Measurements from ENCODE around the gene CYP27B1.
"Not testable (repeated sequence)": the region's sequence is repeated elsewhere in the genome, so short reads cannot be mapped to it uniquely, and the experiment has no call there.

The CYP27B1 gene

GRCh38 chr12:57783466-57783801, 16.6 kb upstream of the CYP27B1 start:
- no peak for DNase-seq

- peak; percentile 98 for DNase-seq
These were observed 16.0 kb upstream of the CYP27B1 start, which contains the start of gene TSFM for GRCh38 chr12:57782608-57783465. TSFM (plus strand) TSS chr12:57782787; CDS start chr12:57782802, 15 bp downstream.

GRCh38 chr12:57782243-57782607, 15.3 kb upstream of the CYP27B1 start:
- no peak for DNase-seq

GRCh38 chr12:57781801-57782200, 14.9 kb upstream of the CYP27B1 start:
- DNase-seq = no peak

- DNase-seq = no peak
These were observed 14.4 kb upstream of the CYP27B1 start for GRCh38 chr12:57781244-57781643.

- DNase-seq = no peak
These were observed 13.5 kb upstream of the CYP27B1 start for GRCh38 chr12:57780284-57780897.

- no peak for DNase-seq
These were observed 12.9 kb upstream of the CYP27B1 start for GRCh38 chr12:57779736-57780135.

- no peak for DNase-seq
These were observed 11.0 kb upstream of the CYP27B1 start for GRCh38 chr12:57777911-57778310.

GRCh38 chr12:57777367-57777766, 10.5 kb upstream of the CYP27B1 start:
- DNase-seq = no peak

- no peak for DNase-seq
These were observed 9.3 kb upstream of the CYP27B1 start for GRCh38 chr12:57776247-57776587.

- no peak for DNase-seq
These were observed 8.8 kb upstream of the CYP27B1 start for GRCh38 chr12:57775563-57776246.

GRCh38 chr12:57775044-57775443, 8.2 kb upstream of the CYP27B1 start:
- DNase-seq = no peak

- not testable (repeated sequence) for DNase-seq
These were observed 7.8 kb upstream of the CYP27B1 start for GRCh38 chr12:57774634-57775033.

- no peak for DNase-seq
These were observed 5.8 kb upstream of the CYP27B1 start, which contains the start of gene EEF1AKMT3 for GRCh38 chr12:57772429-57773322. EEF1AKMT3 (plus strand) TSS chr12:57772614; CDS start chr12:57772725, 111 bp downstream.

GRCh38 chr12:57771873-57772428, 5.1 kb upstream of the CYP27B1 start, which contains the start of gene METTL1:
METTL1 (minus strand) TSS chr12:57772105; CDS start chr12:57772083, 22 bp downstream.
- peak; percentile 93 for DNase-seq

- peak; percentile 90 for DNase-seq
These were observed 4.5 kb upstream of the CYP27B1 start for GRCh38 chr12:57771236-57771872.

- DNase-seq = no peak
These were observed 3.9 kb upstream of the CYP27B1 start for GRCh38 chr12:57770734-57771133.

- DNase-seq = no peak
These were observed 2.7 kb upstream of the CYP27B1 start for GRCh38 chr12:57769594-57769993.

- DNase-seq = no peak
These were observed 998 bp upstream of the CYP27B1 start for GRCh38 chr12:57767876-57768275.

GRCh38 chr12:57767305-57767698, 424 bp upstream of the CYP27B1 start:
- no peak for DNase-seq

- DNase-seq = no peak
These were observed 997 bp downstream of the CYP27B1 start for GRCh38 chr12:57765698-57766463.
